PFSK-1 (cell line): ENCODE measurements around the gene FNIP2.

Experiments
- FOXP2 ChIP-seq: optimal IDR thresholded peaks from 2 replicates; pipeline ENCODE3; 2011; ENCODE audit warnings: borderline replicate concordance, control low read depth, inconsistent platforms; ENCODE audit not compliant: insufficient read depth; ENCODE audit errors: extremely low read length, extremely low read depth
- POLR2AphosphoS5 ChIP-seq: IDR thresholded peaks from 2 replicates; pipeline ENCODE4 v1.6.1; 2012; ENCODE audit warnings: low read depth, mild to moderate bottlenecking, control low read depth, low read length, moderate library complexity
- REST ChIP-seq, 2 experiments: IDR thresholded peaks; 2 replicates each; pipeline versions ENCODE4 v1.6.1 to v1.8.0; 2011 to 2012; ENCODE audit warnings: low read depth in 2 of 2, low read length in 2 of 2, control low read depth in 1 of 2, inconsistent platforms in 1 of 2, mild to moderate bottlenecking in 1 of 2, moderate library complexity in 1 of 2; ENCODE audit not compliant: insufficient read depth in 1 of 2
- SIN3A ChIP-seq: IDR thresholded peaks from 2 replicates; pipeline ENCODE4 v1.6.1; 2012; ENCODE audit warnings: mild to moderate bottlenecking, low read length, moderate library complexity, borderline replicate concordance; ENCODE audit not compliant: insufficient read depth
- TAF1 ChIP-seq: IDR thresholded peaks from 2 replicates; pipeline ENCODE4 v1.6.1; 2012; ENCODE audit warnings: low read length, control low read depth, borderline replicate concordance; ENCODE audit not compliant: insufficient read depth

Gene FNIP2

GRCh38 chr4:158807691-158808090, 38.9 kb downstream of the FNIP2 start:
- TF ChIP-seq REST (IDR thresholded peaks at IDR 0.05; ENCODE audit: insufficient read depth in 1 of 2, low read depth in 2 of 2, low read length in 2 of 2) (no peak), TAF1 (no peak), SIN3A (no peak), FOXP2 (no peak), POLR2AphosphoS5 (no peak)

GRCh38 chr4:158808399-158808798, 39.6 kb downstream of the FNIP2 start:
- TF ChIP-seq SIN3A = no peak
- no peak for TF ChIP-seq REST (IDR thresholded peaks at IDR 0.05; ENCODE audit: insufficient read depth in 1 of 2, low read depth in 2 of 2, low read length in 2 of 2)
- no peak for TF ChIP-seq FOXP2
- no peak for TF ChIP-seq POLR2AphosphoS5
- TF ChIP-seq TAF1 = no peak

- no peak for TF ChIP-seq FOXP2
- no peak for TF ChIP-seq REST (IDR thresholded peaks at IDR 0.05; ENCODE audit: insufficient read depth in 1 of 2, low read depth in 2 of 2, low read length in 2 of 2)
- TF ChIP-seq POLR2AphosphoS5 = no peak
- TF ChIP-seq TAF1 = no peak
- no peak for TF ChIP-seq SIN3A
Measured at GRCh38 chr4:158809611-158810486, 41.0 kb downstream of the FNIP2 start.

GRCh38 chr4:158810487-158811215, 41.8 kb downstream of the FNIP2 start:
- no peak for TF ChIP-seq REST (IDR thresholded peaks at IDR 0.05; ENCODE audit: insufficient read depth in 1 of 2, low read depth in 2 of 2, low read length in 2 of 2)
- TF ChIP-seq POLR2AphosphoS5 = no peak
- no peak for TF ChIP-seq TAF1
- TF ChIP-seq SIN3A = no peak
- TF ChIP-seq FOXP2 = no peak

GRCh38 chr4:158811216-158811540, 42.4 kb downstream of the FNIP2 start:
- TF ChIP-seq REST (IDR thresholded peaks at IDR 0.05; ENCODE audit: insufficient read depth in 1 of 2, low read depth in 2 of 2, low read length in 2 of 2) (no peak), TAF1 (no peak), SIN3A (no peak), POLR2AphosphoS5 (no peak), FOXP2 (no peak)
